Small intestine (tissue), 7 donors: ENCODE measurements around the gene THRSP. TPM values are rescaled to one million over a fixed set of nuclear protein-coding genes. Genes with fewer than 3 reads are reported as not detected.
"Not testable (repeated sequence)": the region's sequence is repeated elsewhere in the genome, so short reads cannot be mapped to it uniquely, and the experiment has no call there.

Source experiments
- DNase-seq, 2 donors: peaks; one replicate each; pipeline versions ENCODE4 v3.0.0 to v3.0.0-alpha.2; 2013
- FAIRE-seq: peaks from 2 replicates; lab custom pipeline; 2012; peaks lifted over from hg19 to GRCh38; lab: Jason Lieb, UNC
- H3K27ac ChIP-seq, 3 donors: one replicate each; pipeline ENCODE4 v1.5.1; 2013; ENCODE audit warnings: low read length in 2 of 3, mild to moderate bottlenecking in 2 of 3, control low read depth in 1 of 3, inconsistent platforms in 1 of 3, low read depth in 1 of 3, moderate library complexity in 1 of 3
- H3K27me3 ChIP-seq, 3 donors: one replicate each; pipeline ENCODE4 v1.6.1; 2013; ENCODE audit warnings: low read length in 3 of 3, inconsistent platforms in 1 of 3; ENCODE audit not compliant: control insufficient read depth in 3 of 3, insufficient read depth in 3 of 3
- H3K36me3 ChIP-seq, 3 donors: one replicate each; pipeline ENCODE4 v1.6.1; 2013; ENCODE audit warnings: low read length in 3 of 3, inconsistent platforms in 1 of 3, low read depth in 1 of 3, mild to moderate bottlenecking in 1 of 3, moderate library complexity in 1 of 3; ENCODE audit not compliant: control insufficient read depth in 3 of 3, insufficient read depth in 2 of 3
- H3K4me1 ChIP-seq, 3 donors: one replicate each; pipeline ENCODE4 v1.6.1; 2013; ENCODE audit warnings: low read length in 2 of 3, inconsistent platforms in 1 of 3, low read depth in 1 of 3, mild to moderate bottlenecking in 1 of 3, moderate library complexity in 1 of 3; ENCODE audit not compliant: control insufficient read depth in 3 of 3, insufficient read depth in 2 of 3
- H3K4me3 ChIP-seq, 3 donors: one replicate each; pipeline ENCODE4 v1.5.1; 2013; ENCODE audit warnings: low read length in 3 of 3, control low read depth in 1 of 3, inconsistent platforms in 1 of 3, low read depth in 1 of 3, mild to moderate bottlenecking in 1 of 3, moderate library complexity in 1 of 3
- H3K9me3 ChIP-seq, 2 donors: one replicate each; pipeline ENCODE4 v1.6.1; 2013; ENCODE audit warnings: low read depth in 1 of 2, low read length in 1 of 2; ENCODE audit not compliant: control insufficient read depth in 2 of 2, insufficient read depth in 1 of 2
- WGBS, 3 donors: extraction: QIAGEN DNeasy Blood & Tissue Kit; methylation state at CpG; one replicate each; pipeline ENCODE4 v1.1.7; 2013; 5-methylcytosine and 5-hydroxymethylcytosine counted together
- polyA plus RNA-seq, 4 donors: library from polyadenylated mRNA; stranded (reverse) in 3 of 4; unstranded in 1 of 4; fragments of 200-250 nt in 3 of 4; fragments of 120-200 nt in 1 of 4; gene quantifications; one replicate each; pipeline versions ENCODE4 v1.2.1 to v1.2.3, GENCODE V29; 2013
- donor health status: healthy with polysubstance abuse.
- donor health status: control.
- donor health status: control.
- donor health status: Bipolar disorder and iron deficiency.
- donor health status: healthy.

THRSP gene
- polyA plus RNA-seq, 4 donors, result 0.09 to 17.5 (median 0.54) TPM; not detected in 1

DNA sequence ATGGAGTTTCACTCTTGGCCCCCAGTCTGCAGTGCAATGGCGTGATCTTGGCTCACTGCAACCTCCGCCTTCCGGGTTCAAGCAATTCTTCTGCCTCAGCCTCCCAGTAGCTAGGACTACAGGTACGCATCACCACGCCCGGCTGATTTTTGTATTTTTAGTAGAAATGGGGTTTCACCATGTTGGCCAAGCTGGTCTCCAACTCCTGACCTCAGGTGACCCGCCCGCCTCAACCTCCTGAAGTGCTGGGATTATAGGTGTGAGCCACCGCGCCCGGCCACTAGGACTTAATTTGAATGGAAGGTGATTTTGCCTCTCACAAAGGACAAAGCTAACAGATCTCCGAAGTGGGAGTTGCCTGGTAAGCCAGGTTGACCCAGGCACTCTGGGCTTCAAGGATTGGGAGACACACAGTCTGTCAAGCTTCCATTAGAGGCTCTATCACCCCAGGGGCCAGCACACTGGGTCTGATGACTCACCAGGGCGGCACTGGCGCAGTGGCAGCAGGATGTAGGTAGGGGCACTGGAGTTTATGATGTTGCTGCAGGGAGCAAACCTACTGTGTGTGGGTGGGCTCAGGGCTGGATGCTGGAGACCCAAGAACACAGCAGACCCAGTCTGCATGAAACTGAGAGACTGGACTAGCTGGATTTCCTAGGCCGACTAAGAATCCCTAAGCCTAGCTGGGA is 22.8 kb upstream of the THRSP start:
- Histone ChIP-seq H3K27ac (peak overlapping the region in 1 of 3 donors; percentile 6), H3K9me3 (peaks cover 0 to 7% of the 10 kb centered on the region in 2 donors), H3K4me3 (no peak overlapping the region), H3K36me3 (no peaks in the 10 kb centered on the region), H3K4me1 (peaks cover 3 to 7% (median 5%) of the 10 kb centered on the region in 3 donors), H3K27me3 (no peaks in the 10 kb centered on the region)
- WGBS, 3 donors, result 87 to 94% (median 92%) methylated on average over 15 of the region's 15 CpGs
- FAIRE-seq (no peak), DNase-seq (peak in 1 of 2 donors; percentile 36)

DNA sequence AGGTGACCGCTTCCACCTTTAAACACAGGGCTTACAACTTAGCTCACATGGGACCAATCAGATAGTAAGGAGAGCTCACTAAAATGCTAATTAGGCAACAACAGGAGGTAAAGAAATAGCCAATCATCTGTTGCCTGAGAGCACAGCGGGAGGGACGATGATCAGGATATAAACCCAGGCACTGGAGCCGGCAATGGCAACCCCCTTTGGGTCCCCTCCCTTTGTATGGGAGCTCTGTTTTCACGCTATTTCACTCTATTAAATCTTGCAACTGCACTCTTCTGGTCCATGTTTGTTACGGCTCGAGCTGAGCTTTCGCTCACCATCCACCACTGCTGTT is 22.3 kb upstream of the THRSP start:
- H3K4me1 ChIP-seq, FAIRE-seq: not testable (repeated sequence)
- 93 to 99% (median 95%) methylated on average over 8 of the region's 8 CpGs for WGBS, 3 donors

DNA sequence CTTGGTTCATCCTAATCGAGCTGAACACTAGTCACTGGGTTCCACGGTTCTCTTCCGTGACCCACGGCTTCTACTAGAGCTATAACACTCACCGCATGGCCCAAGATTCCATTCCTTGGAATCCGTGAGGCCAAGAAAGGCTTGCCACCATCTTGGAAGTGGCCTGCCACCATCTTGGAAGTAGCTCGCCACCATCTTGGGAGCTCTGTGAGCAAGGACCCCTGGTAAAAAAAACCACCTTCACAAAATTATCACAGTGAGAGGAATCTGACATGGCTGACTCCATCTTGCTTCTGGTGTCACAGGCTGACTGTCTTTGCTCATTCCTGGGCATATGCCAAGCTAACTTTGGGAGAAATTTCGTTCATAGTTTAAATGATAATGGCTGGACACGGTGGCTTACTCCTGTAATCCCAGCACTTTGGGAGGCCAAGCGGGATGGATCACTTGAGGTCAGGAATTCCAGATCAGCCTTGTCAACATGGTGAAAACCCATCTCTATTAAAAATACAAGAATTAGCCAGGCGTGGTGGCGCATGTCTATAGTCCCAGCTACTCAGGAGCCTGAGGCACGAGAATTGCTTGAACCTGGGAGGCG is 21.7 kb upstream of the THRSP start:
- FAIRE-seq (no peak), DNase-seq (no peak)
- H3K9me3 ChIP-seq, result peaks cover 0 to 7% of the 10 kb centered on the region in 2 donors
- H3K27ac ChIP-seq, result no peak overlapping the region
- no peaks in the 10 kb centered on the region for H3K36me3 ChIP-seq
- H3K27me3 ChIP-seq, result no peaks in the 10 kb centered on the region
- H3K4me3 ChIP-seq, result no peak overlapping the region
- peaks cover 3 to 8% (median 7%) of the 10 kb centered on the region in 3 donors for H3K4me1 ChIP-seq
- 96 to 98% (median 97%) methylated on average over 14 of the region's 14 CpGs for WGBS, 3 donors

More for the DNA sequence above, 22.3 kb upstream of the THRSP start:
- not testable (repeated sequence) for H3K4me3 ChIP-seq, H3K27ac ChIP-seq, H3K36me3 ChIP-seq, H3K9me3 ChIP-seq, H3K27me3 ChIP-seq, DNase-seq

- Histone ChIP-seq H3K4me1 (peaks cover 0 to 7% (median 5%) of the 10 kb centered on the region in 3 donors), H3K27ac (peak overlapping the region in 1 of 3 donors; percentile 57), H3K27me3 (no peaks in the 10 kb centered on the region), H3K36me3 (no peaks in the 10 kb centered on the region), H3K4me3 (no peak overlapping the region), H3K9me3 (peaks cover 0 to 7% of the 10 kb centered on the region in 2 donors)
- 29 to 70% (median 41%) methylated on average over 5 of the region's 5 CpGs for WGBS, 3 donors
- FAIRE-seq (no peak), DNase-seq (peak in 1 of 2 donors; percentile 92)
These were observed 19.0 kb upstream of the THRSP start for GRCh38 chr11:78044706-78045105.

DNA sequence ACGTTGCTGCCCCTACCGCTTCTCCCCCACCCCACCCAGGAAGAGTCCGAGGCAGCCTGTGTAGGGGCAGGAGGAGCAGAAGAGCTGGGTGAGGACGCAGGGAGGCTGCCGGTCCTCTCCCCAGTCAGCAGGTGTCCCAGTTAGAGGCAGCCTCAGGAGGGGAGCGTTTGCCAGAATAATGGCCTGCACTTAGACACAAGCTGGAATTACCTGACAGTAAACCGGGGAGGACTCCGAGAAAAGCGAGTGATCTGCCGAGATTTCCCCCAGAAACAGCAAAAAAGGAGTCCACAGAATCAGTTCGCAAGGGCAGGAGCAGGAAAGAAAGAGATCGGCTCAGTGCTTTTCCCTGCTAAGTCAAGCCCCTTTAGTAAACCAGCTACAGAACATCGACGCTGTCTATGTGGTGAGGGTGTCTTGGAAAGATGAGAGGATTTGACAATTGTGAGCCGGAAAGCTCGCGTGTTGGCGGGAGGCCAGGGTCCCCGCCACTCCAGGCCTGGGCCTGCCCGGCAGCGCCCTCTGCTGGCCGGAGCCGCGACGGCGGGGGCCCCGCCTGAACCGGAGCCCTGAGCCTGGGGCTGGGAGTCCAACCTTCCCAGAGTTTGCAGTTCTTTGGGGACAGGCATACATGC is 17.7 kb upstream of the THRSP start:
- FAIRE-seq (no peak), DNase-seq (peak; percentile 76 to 88)
- Histone ChIP-seq H3K4me1 (peaks cover 0 to 5% (median 3%) of the 10 kb centered on the region in 3 donors), H3K27me3 (no peaks in the 10 kb centered on the region), H3K36me3 (no peaks in the 10 kb centered on the region), H3K9me3 (peaks cover 0 to 7% of the 10 kb centered on the region in 2 donors), H3K4me3 (peak overlapping the region in 2 of 3 donors; percentile 27 to 59), H3K27ac (peak overlapping the region in 2 of 3 donors; percentile 33 to 45)
- 3 to 7% (median 4%) methylated on average over 28 of the region's 28 CpGs for WGBS, 3 donors

GRCh38 chr11:78046486-78046854 is 17.2 kb upstream of the THRSP start:
- H3K4me1 ChIP-seq, result peaks cover 0 to 5% (median 3%) of the 10 kb centered on the region in 3 donors
- H3K27me3 ChIP-seq, result no peaks in the 10 kb centered on the region
- DNase-seq (no peak), FAIRE-seq (no peak)
- H3K9me3 ChIP-seq, result peaks cover 0 to 7% of the 10 kb centered on the region in 2 donors
- no peaks in the 10 kb centered on the region for H3K36me3 ChIP-seq
- no peak overlapping the region for H3K4me3 ChIP-seq
- H3K27ac ChIP-seq, result no peak overlapping the region
- 22 to 30% (median 23%) methylated on average over 6 of the region's 6 CpGs for WGBS, 3 donors

DNA sequence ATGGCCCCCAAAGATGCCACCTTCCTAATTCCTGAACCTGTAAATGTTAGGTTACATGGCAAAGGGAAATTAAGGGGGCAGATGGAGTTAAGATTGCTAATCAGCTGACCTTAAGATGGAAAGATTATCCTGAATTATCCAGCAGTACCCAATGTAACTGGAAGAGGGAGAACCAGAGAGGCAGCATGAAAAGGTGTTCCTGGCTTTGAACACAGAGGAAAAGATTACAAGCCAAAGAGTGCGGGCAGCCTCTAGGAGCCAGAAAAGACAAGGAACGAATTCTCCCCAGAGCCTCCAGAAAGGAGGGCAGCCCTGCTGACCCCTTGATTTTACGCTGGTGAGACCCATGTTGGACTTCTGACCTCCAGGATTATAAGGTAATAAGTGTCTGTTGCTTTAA is 15.1 kb upstream of the THRSP start:
- Histone ChIP-seq H3K4me1 (peaks cover 0 to 5% (median 3%) of the 10 kb centered on the region in 3 donors), H3K4me3 (no peak overlapping the region), H3K36me3 (no peaks in the 10 kb centered on the region), H3K27me3 (no peaks in the 10 kb centered on the region), H3K27ac (no peak overlapping the region), H3K9me3 (peaks cover 0 to 7% of the 10 kb centered on the region in 2 donors)
- DNase-seq, result no peak
- WGBS, 3 donors, result 70 to 88% (median 84%) methylated on average over 3 of the region's 3 CpGs
- FAIRE-seq, result no peak

DNA sequence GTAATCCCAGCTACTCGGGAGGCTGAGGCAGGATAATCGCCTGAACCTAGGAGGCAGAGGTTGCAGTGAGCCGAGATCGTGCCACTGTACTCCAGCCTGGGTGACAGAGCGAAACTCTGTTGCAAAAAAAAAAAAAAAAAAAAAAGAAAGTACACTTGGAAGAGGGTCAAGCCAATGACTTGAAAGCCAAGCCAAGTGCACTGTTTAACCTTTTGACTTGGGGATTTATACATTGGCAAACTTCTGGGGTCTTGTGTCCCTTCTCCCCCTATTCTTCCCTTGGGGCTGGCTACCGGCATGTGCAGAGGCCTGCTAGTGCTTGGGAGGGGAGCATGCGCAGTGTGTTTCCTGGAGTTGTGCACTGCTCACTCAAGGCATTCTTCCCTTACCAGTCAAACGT is 14.3 kb upstream of the THRSP start:
- WGBS, 3 donors, result 81 to 87% (median 84%) methylated on average over 8 of the region's 8 CpGs
- H3K9me3 ChIP-seq, result peaks cover 0 to 7% of the 10 kb centered on the region in 2 donors
- H3K4me1 ChIP-seq, result peaks cover 0 to 5% (median under 1%) of the 10 kb centered on the region in 3 donors
- no peak overlapping the region for H3K4me3 ChIP-seq
- DNase-seq (no peak), FAIRE-seq (no peak)
- H3K27ac ChIP-seq, result no peak overlapping the region
- H3K36me3 ChIP-seq, result no peaks in the 10 kb centered on the region
- no peaks in the 10 kb centered on the region for H3K27me3 ChIP-seq
